HG03159 (cell line): ENCODE results near the gene GPRC5A.
"Not testable (repeated sequence)": the region's sequence is repeated elsewhere in the genome, so short reads cannot be mapped to it uniquely, and the experiment has no call there.

Source experiments
- ATAC-seq: cut with Tn5 transposase; IDR thresholded peaks from one replicate; pipeline ENCODE4 v1.9.1; 2021; ENCODE audit warnings: mild to moderate bottlenecking, moderate library complexity; ENCODE audit not compliant: unreplicated experiment

GPRC5A gene

GRCh38 chr12:12891080-12891880, at the start of gene GPRC5A:
Gene GPRC5A (plus strand): TSS chr12:12891562. CDS start chr12:12908250, 16,688 bp downstream.
- ATAC-seq: no peak

GRCh38 chr12:12845794-12846243, 45.5 kb upstream of the GPRC5A start:
- no peak for ATAC-seq

GRCh38 chr12:12846780-12847179, 44.6 kb upstream of the GPRC5A start:
- not testable (repeated sequence) for ATAC-seq

GRCh38 chr12:12853435-12853834, 37.9 kb upstream of the GPRC5A start:
- ATAC-seq: no peak

- no peak for ATAC-seq
These were observed 31.7 kb upstream of the GPRC5A start for GRCh38 chr12:12859690-12860089.

- ATAC-seq: no peak
These were observed 27.1 kb upstream of the GPRC5A start for GRCh38 chr12:12864243-12864642.

- ATAC-seq: no peak
These were observed 22.7 kb upstream of the GPRC5A start for GRCh38 chr12:12868477-12869235.

- ATAC-seq: no peak
These were observed 20.9 kb upstream of the GPRC5A start for GRCh38 chr12:12870465-12870864.

GRCh38 chr12:12871587-12872138, 19.7 kb upstream of the GPRC5A start:
- no peak for ATAC-seq

GRCh38 chr12:12872139-12872933, 19.0 kb upstream of the GPRC5A start:
- no peak for ATAC-seq

- ATAC-seq: no peak
These were observed 18.5 kb upstream of the GPRC5A start for GRCh38 chr12:12872934-12873275.

GRCh38 chr12:12874029-12874428, 17.3 kb upstream of the GPRC5A start:
- ATAC-seq: no peak

GRCh38 chr12:12875301-12875700, 16.1 kb upstream of the GPRC5A start:
- ATAC-seq: not testable (repeated sequence)

- ATAC-seq: no peak
These were observed 14.1 kb upstream of the GPRC5A start for GRCh38 chr12:12877153-12877768.

- no peak for ATAC-seq
These were observed 13.4 kb upstream of the GPRC5A start for GRCh38 chr12:12877781-12878455.

- ATAC-seq: no peak
These were observed 10.8 kb upstream of the GPRC5A start for GRCh38 chr12:12880537-12880936.

- ATAC-seq: no peak
These were observed 10.0 kb upstream of the GPRC5A start for GRCh38 chr12:12881151-12881909.

GRCh38 chr12:12882288-12882687, 9.1 kb upstream of the GPRC5A start:
- ATAC-seq: no peak

GRCh38 chr12:12883369-12884001, 7.9 kb upstream of the GPRC5A start:
- ATAC-seq: no peak
